ENCODE results near the gene TMED6.

DNA sequence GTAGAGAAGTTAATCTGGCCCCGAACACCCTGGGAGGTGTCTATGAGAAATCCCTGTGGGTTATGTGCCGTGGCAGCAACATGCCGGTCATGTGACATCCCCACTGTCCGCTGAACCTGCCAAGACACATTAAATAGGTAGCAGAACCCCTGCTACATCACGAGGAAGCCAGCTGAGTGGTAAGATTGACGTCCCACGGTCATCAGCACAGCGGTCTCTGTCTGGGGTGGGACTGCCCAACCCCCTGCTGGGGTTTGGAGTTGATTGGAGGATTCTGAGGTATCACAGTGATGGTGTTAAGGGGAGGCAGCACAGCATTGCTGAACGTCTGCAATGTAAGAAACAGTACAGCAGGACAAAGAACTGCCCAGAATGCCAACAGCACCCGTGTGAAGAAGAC is 2.0 kb downstream of the TMED6 start:
- TF ChIP-seq, protein P1, sequence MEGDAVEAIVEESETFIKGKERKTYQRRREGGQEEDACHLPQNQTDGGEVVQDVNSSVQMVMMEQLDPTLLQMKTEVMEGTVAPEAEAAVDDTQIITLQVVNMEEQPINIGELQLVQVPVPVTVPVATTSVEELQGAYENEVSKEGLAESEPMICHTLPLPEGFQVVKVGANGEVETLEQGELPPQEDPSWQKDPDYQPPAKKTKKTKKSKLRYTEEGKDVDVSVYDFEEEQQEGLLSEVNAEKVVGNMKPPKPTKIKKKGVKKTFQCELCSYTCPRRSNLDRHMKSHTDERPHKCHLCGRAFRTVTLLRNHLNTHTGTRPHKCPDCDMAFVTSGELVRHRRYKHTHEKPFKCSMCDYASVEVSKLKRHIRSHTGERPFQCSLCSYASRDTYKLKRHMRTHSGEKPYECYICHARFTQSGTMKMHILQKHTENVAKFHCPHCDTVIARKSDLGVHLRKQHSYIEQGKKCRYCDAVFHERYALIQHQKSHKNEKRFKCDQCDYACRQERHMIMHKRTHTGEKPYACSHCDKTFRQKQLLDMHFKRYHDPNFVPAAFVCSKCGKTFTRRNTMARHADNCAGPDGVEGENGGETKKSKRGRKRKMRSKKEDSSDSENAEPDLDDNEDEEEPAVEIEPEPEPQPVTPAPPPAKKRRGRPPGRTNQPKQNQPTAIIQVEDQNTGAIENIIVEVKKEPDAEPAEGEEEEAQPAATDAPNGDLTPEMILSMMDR (IDR thresholded peaks at IDR 0.05; ENCODE audit: low read depth, low read length, poor library complexity, severe bottlenecking) = no peak
- TF ChIP-seq EZH2phosphoT487 (IDR thresholded peaks at IDR 0.05; ENCODE audit: borderline replicate concordance, low read length) = no peak

Data from DOHH2 (cell line).